ENCODE data around the gene OCA2. TPM values are rescaled to one million over a fixed set of nuclear protein-coding genes. Genes with fewer than 3 reads are reported as not detected.

OCA2 gene
- total RNA-seq, 1 experiment from 2014 or later = 0.31 TPM

GRCh38 chr15:27806396-27806795 is 292.7 kb downstream of the OCA2 start:
- H3K14ac ChIP-seq (ENCODE audit: insufficient read depth, low read length) = no peak overlapping the region
- no peak overlapping the region for H3K27ac ChIP-seq (ENCODE audit: insufficient read length, low read depth, low read length)
- H3T11ph ChIP-seq (ENCODE audit: low read length) = no peak overlapping the region
- Mint-ChIP-seq H3K36me3 (ENCODE audit: insufficient read depth in 1 of 3, low read depth in 3 of 3) (no peaks in the 10 kb centered on the region), H3K9me3 (peaks cover 0 to 2% of the 10 kb centered on the region in 2 experiments; a peak in 1 of 5 replicates), H3K27ac (no peak overlapping the region), H3K27me3 (ENCODE audit: low read depth) (peaks cover 5% of the 10 kb centered on the region; the same call in 1 of the 2 replicates), H3K4me1 (no peaks in the 10 kb centered on the region), H3K4me3 (no peak overlapping the region)
- no peaks in the 10 kb centered on the region for H3K23me2 ChIP-seq (ENCODE audit: insufficient read length, low read depth, low read length, poor library complexity, severe bottlenecking)
- H3K4ac ChIP-seq (ENCODE audit: low read depth, low read length) = no peak overlapping the region
- no peak overlapping the region for H4K91ac ChIP-seq (ENCODE audit: insufficient read length, low read depth, low read length)
- H2BK20ac ChIP-seq (ENCODE audit: low read depth, low read length, poor library complexity, severe bottlenecking) = no peak overlapping the region
- no peak overlapping the region for H4K5ac ChIP-seq (ENCODE audit: insufficient read length, low read depth, low read length)
- no CpG with 5 or more reads among the region's 21 CpGs for WGBS (ENCODE audit: extremely low coverage, insufficient read length, low lambda C conversion rate)
- H2AFZ ChIP-seq (ENCODE audit: low read length) = no peak overlapping the region
- no peak overlapping the region for H3K56ac ChIP-seq (ENCODE audit: insufficient read length, low read depth, low read length)
- no peak overlapping the region for H3K4me2 ChIP-seq (ENCODE audit: insufficient read depth, insufficient read length, low read length)
- no peak overlapping the region for H3K23ac ChIP-seq (ENCODE audit: insufficient read length, low read depth, low read length)
- no peaks in the 10 kb centered on the region for H4K20me1 ChIP-seq (ENCODE audit: control insufficient read depth, insufficient read depth, insufficient read length)
- no peaks in the 10 kb centered on the region for H3K9me3 ChIP-seq (ENCODE audit: control insufficient read depth, low read depth, low read length)
- no peak overlapping the region for H2BK12ac ChIP-seq (ENCODE audit: insufficient read length, low read depth, low read length)
- H3K79me2 ChIP-seq (ENCODE audit: insufficient read depth, low read length) = no peaks in the 10 kb centered on the region
- H3K27me3 ChIP-seq (ENCODE audit: insufficient read depth, low read length) = no peaks in the 10 kb centered on the region
- no peak overlapping the region for H2AK5ac ChIP-seq (ENCODE audit: insufficient read length, low read length)
- no peak overlapping the region for H2BK120ac ChIP-seq (ENCODE audit: low read depth, low read length, poor library complexity, severe bottlenecking)
- no peak overlapping the region for H2BK15ac ChIP-seq (ENCODE audit: low read depth, low read length)
- no peaks in the 10 kb centered on the region for H3K4me1 ChIP-seq (ENCODE audit: insufficient read depth, low read length)
- no peaks in the 10 kb centered on the region for H3K79me1 ChIP-seq (ENCODE audit: insufficient read depth, low read depth, low read length, poor library complexity, severe bottlenecking)
- no peak overlapping the region for H3K18ac ChIP-seq (ENCODE audit: insufficient read length, low read depth, low read length)
- H4K8ac ChIP-seq (replicated peaks; ENCODE audit: insufficient read length, low read depth, low read length) = no peak overlapping the region
- no peak for DNase-seq
- no peak overlapping the region for H2BK5ac ChIP-seq (ENCODE audit: insufficient read length, low read length)
- no peak for TF ChIP-seq CTCF (conservative IDR thresholded peaks at IDR 0.05)
- H3K9ac ChIP-seq (ENCODE audit: extremely low read depth, insufficient read length, low read length) = no peak overlapping the region

Data from H9 (cell line).